GM13977 (cell line): ENCODE measurements around the gene FSTL5.

Source experiments
- DNase-seq: peaks from one replicate; pipeline ENCODE4 v3.0.0; 2012; ENCODE audit warnings: low spot score
- in situ Hi-C: fragments of 300-500 bp; cut with MboI; formaldehyde crosslinking; loops from one replicate; pipeline ENCODE4 v1.12.0; 2022; ENCODE audit warnings: low sequenced_read_pairs, low pct_unique_long_range_greater_than_20kb, mixed read lengths, inconsistent platforms; ENCODE audit not compliant: unreplicated experiment
- TF ChIP-seq, protein P1 (sequence below): IDR thresholded peaks from 2 replicates; pipeline ENCODE4 v1.5.1; 2012; ENCODE audit warnings: mild to moderate bottlenecking, control low read depth; ENCODE audit not compliant: insufficient read depth; ENCODE audit errors: extremely low read depth, missing control alignments

The FSTL5 gene

DNA sequence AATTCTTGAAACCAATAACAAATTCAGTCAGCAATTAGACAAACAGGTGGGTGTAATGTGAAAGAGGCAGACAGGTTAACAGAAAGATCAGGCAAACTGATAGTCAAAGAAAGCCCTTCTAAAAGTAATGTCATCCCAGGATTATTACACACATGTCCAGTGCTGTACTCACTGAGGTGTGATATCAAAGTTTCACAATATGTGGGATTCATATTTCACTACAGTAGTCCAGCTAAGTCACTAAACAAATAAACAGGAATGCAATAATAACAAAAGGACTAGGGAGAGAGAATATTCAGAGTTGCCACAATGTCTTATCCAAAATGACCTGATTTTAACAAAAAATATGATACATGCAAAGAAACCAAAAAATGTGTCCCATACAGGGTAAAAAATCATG, 787.5 kb downstream of the FSTL5 start:
- TF ChIP-seq, protein P1, sequence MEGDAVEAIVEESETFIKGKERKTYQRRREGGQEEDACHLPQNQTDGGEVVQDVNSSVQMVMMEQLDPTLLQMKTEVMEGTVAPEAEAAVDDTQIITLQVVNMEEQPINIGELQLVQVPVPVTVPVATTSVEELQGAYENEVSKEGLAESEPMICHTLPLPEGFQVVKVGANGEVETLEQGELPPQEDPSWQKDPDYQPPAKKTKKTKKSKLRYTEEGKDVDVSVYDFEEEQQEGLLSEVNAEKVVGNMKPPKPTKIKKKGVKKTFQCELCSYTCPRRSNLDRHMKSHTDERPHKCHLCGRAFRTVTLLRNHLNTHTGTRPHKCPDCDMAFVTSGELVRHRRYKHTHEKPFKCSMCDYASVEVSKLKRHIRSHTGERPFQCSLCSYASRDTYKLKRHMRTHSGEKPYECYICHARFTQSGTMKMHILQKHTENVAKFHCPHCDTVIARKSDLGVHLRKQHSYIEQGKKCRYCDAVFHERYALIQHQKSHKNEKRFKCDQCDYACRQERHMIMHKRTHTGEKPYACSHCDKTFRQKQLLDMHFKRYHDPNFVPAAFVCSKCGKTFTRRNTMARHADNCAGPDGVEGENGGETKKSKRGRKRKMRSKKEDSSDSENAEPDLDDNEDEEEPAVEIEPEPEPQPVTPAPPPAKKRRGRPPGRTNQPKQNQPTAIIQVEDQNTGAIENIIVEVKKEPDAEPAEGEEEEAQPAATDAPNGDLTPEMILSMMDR, result no peak
- no peak for DNase-seq
- in situ Hi-C loops, result no loop called here

DNA sequence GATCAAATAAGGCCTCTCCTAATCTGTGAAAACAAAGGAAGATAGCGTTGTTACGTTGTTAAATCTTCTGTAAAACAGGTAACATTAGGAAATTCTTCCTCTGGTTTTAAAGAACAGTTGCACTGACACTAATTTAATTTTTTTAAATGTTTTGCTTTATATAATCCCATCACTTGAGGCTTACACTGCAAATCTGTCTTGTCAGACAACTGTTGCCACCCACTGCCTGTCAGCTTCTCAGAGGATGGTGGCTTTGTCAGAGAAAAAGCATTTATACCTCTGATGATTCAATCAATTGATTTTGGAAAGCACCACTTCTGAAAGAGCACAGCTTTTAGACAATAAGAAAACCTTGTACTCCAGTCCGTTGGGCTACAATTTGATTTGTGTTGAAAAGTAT, 799.1 kb downstream of the FSTL5 start:
- TF ChIP-seq, protein P1, result no peak
- no peak for DNase-seq
- in situ Hi-C loops, result no loop called here

DNA sequence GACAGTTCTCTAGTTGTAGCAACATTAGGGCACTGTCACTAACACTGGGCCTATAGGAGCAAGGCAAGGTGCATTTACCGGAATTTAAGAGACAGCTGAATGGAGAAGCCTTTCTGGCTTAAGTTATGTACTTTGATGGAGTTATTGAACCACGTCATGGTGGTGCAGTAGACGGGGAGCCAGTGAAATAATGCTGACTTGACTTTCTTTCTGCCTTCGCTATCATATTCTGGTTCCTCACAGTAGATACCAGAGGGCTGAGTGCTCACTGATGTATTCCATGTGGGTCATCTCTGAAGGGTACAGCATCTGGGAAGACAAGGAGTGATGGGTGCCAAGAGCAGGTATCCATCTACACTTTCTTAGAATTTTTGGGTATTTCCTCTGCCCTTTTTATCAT, 802.8 kb downstream of the FSTL5 start:
- in situ Hi-C loops, result no loop called here

DNA sequence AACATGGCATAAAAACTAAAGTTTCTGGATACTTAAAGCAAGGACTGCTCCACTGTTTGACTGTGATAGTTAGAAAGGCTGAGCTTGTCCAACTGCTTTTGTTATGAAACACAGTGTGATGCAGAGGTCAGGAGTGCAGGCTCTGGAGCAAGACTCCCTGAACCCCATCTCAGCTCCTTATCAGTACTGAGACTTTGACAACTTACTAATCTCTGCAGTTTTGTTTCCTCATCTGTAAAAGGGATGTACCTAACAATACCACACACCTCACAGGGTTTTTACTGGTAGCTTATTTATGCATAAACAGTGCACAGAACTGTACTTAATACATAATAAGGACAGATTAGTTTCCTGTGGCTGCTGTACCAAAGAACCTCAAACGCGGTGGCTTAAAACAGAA, 804.3 kb downstream of the FSTL5 start:
- DNase-seq, result no peak
- in situ Hi-C loops, result no loop called here
- TF ChIP-seq, protein P1, result no peak

More for the DNA sequence above, 802.8 kb downstream of the FSTL5 start:
- TF ChIP-seq, protein P1, result no peak
- DNase-seq, result no peak

DNA sequence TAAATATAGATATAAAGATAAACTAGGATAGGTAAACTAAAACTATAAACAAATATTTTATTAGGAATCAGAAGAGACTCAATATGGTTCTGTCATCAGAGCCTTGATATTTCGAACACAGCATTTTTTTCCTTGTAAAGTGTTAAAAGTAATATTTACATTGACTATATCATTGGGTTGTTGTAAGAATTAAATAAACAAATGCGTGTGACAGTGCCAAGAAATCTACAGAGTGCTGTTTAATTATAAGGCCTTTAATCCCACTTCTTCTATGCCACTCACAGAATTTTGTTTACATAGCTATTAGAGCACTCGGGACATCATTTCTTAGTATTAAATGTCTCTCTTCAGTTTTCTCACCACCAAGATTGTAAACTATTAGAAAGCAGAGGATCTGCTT, 807.4 kb downstream of the FSTL5 start:
- DNase-seq, result no peak
- in situ Hi-C loops, result no loop called here
- TF ChIP-seq, protein P1, result no peak

DNA sequence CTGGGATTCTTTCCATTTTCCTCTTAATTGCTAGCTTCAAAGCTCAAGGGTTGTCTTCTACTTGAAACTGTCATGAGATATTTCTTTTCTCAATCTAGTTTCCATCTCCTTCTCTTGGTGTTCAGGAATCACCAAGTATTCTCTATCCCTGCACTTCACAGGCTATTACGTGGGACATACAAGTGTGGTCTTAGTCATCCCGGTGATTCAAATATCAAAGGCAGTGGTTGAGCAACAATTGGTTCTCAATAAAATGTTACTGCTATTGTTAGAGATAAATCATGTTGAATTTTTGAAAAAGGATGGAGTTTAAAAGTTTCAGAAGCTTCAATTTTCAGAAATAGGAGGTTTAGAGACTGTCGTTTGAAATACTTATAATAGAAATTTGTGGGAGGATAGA, 812.9 kb downstream of the FSTL5 start:
- TF ChIP-seq, protein P1, result no peak
- in situ Hi-C loops, result no loop called here
- DNase-seq, result no peak

DNA sequence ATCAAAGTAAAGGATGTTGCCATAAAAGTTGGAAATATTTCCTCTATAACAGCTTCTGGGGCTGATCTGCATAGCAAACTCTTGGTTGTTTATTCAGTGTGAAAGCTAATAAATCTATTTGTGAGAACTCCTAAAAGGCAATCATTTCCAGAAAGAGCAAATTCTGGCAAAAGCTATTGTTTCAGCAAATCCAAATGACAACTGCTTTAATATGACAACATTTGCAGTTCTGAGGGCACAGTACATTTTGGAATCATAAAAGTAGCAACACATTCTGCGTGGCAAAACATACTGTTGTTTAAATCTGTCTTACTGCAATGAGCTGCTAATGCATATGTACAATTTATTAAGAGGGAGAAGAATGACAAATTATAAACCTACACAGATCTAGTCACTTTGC, 818.1 kb downstream of the FSTL5 start:
- in situ Hi-C loops, result no loop called here
- no peak for DNase-seq
- TF ChIP-seq, protein P1, result no peak
